IMR-90 (cell line): ENCODE results near the gene C1orf74. TPM values are rescaled to one million over a fixed set of nuclear protein-coding genes. Genes with fewer than 3 reads are reported as not detected.
A peak's percentile ranks its signal among the peaks of the same experiment; 100 is the strongest.

Experiments used
- NFE2L2 ChIP-seq: fragments of 150-350 bp; IDR thresholded peaks from 2 replicates; pipeline ENCODE4 v1.6.1; 2016; ENCODE audit warnings: low read depth, mild to moderate bottlenecking, low read length
- POLR2A ChIP-seq: IDR thresholded peaks from 2 replicates; pipeline ENCODE4 v1.6.1; 2012; ENCODE audit warnings: mild to moderate bottlenecking, low read depth, low read length
- RFX5 ChIP-seq: IDR thresholded peaks from 2 replicates; pipeline ENCODE4 v1.8.0; 2012; ENCODE audit warnings: low read depth, mild to moderate bottlenecking, low read length, moderate library complexity
- polyA plus RNA-seq, 3 experiments: library from polyadenylated mRNA; depleted of rRNA; stranded (reverse); fragments of >200 nt; gene quantifications; 2 replicates each; pipeline ENCODE4 v1.2.3, GENCODE V29; 2012; ENCODE audit warnings: low replicate concordance in 1 of 3
- total RNA-seq: library from RNA; depleted of rRNA; stranded (reverse); fragments of >200 nt; gene quantifications from 2 replicates; pipeline ENCODE4 v1.2.3, GENCODE V29; 2012
- TF ChIP-seq, protein P1 (sequence below): conservative IDR thresholded peaks from 2 replicates; pipeline ENCODE4 v1.5.1; 2012; ENCODE audit warnings: mild to moderate bottlenecking, low read depth, low read length, improper control_type of control experiment

C1orf74 gene
- total and polyA plus RNA-seq, 2 of the 4 experiments (the other 2 are of a cell fraction), result 1.1 to 4.3 TPM

DNA sequence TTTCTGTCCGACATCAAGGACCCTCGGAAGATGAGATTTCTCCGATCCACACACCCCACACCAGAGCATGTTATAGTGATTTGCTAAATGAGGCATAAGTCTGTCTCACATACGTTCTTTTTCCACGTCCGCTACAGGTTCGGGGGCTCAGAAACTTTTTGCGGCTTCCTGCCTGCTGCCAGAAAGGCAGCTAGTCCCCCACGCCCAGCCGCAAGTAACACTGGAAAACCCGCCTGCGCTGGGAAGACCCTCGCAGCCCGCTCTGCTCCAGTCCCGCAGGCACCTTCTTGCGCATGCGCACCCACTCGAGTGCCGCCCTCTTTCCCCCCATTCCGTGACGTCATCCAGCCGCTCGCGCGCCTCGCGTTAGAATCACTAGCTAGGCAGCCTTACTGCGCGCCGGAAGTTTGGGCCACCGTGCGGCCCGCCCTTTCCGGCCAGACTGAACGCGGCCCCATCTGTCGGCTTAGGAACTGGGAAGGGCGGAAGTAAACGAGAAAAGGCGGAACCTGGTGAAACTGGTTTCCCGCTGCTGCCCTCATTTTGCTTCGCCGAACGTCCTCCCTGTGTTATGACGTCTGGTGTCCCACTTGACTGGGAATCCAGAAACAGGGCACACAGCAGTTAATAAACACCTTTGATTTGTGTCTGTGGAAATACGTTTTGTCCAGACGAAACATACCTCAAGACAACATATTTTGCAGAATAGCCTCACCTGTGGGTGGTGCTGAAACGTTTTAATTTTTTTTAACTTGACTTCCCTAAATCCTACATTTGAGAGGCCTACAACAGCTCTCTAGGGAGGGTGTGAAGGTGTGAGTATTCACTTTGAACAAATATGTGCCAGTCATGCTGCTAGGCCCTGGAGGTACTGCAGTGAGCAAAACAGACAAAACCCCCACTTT lies at the start of gene C1orf74 (continued):
- 0 out of 2 replicates have a peak, but pooled peaks have one; percentile 21 for TF ChIP-seq RFX5
- TF ChIP-seq, protein P1, sequence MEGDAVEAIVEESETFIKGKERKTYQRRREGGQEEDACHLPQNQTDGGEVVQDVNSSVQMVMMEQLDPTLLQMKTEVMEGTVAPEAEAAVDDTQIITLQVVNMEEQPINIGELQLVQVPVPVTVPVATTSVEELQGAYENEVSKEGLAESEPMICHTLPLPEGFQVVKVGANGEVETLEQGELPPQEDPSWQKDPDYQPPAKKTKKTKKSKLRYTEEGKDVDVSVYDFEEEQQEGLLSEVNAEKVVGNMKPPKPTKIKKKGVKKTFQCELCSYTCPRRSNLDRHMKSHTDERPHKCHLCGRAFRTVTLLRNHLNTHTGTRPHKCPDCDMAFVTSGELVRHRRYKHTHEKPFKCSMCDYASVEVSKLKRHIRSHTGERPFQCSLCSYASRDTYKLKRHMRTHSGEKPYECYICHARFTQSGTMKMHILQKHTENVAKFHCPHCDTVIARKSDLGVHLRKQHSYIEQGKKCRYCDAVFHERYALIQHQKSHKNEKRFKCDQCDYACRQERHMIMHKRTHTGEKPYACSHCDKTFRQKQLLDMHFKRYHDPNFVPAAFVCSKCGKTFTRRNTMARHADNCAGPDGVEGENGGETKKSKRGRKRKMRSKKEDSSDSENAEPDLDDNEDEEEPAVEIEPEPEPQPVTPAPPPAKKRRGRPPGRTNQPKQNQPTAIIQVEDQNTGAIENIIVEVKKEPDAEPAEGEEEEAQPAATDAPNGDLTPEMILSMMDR, result no peak
- peak; percentile 82 for TF ChIP-seq POLR2A
- TF ChIP-seq NFE2L2, result no peak
